H1 (cell line): Measurements from ENCODE around the gene PCDHA11. TPM values are rescaled to one million over a fixed set of nuclear protein-coding genes. Genes with fewer than 3 reads are reported as not detected.
"Not testable (repeated sequence)": the region's sequence is repeated elsewhere in the genome, so short reads cannot be mapped to it uniquely, and the experiment has no call there.

ENCODE experiments used
- CTCF ChIA-PET: fragments of 300-600 bp; sonication (Branson Sonifier 250); formaldehyde crosslinking; loops from one replicate; lab custom pipeline; 2021; ENCODE audit not compliant: partially characterized antibody; lab: Charles Lee
- POLR2A ChIA-PET: fragments of 300-600 bp; sonication (Branson Sonifier 250); formaldehyde crosslinking; loops from one replicate; lab custom pipeline; 2021; ENCODE audit warnings: inconsistent platforms; ENCODE audit not compliant: partially characterized antibody; lab: Charles Lee
- DNase-seq, 2 experiments: peaks; one replicate each; pipeline versions ENCODE4 v3.0.0 to v3.0.0-alpha.2; 2010 to 2022; ENCODE audit warnings: low spot score in 2 of 2, low read depth in 1 of 2, mixed read lengths in 1 of 2
- FAIRE-seq: peaks from 2 replicates; lab custom pipeline; 2011; peaks lifted over from hg19 to GRCh38; lab: Jason Lieb, UNC
- H2AFZ ChIP-seq: 2 replicates; pipeline ENCODE4 v1.8.1; 2012; ENCODE audit warnings: low read length, inconsistent platforms
- H2AK5ac ChIP-seq: 2 replicates; pipeline ENCODE4 v1.6.1; 2013; ENCODE audit warnings: low read depth, low read length
- H2BK120ac ChIP-seq: replicated peaks from 2 replicates; pipeline ENCODE3; 2013; ENCODE audit warnings: low read depth, low read length, inconsistent platforms
- H2BK12ac ChIP-seq: 2 replicates; pipeline ENCODE4 v1.6.1; 2013; ENCODE audit warnings: low read depth, low read length
- H2BK15ac ChIP-seq: 2 replicates; pipeline ENCODE4 v1.6.1; 2013; ENCODE audit warnings: low read length
- H2BK20ac ChIP-seq: 2 replicates; pipeline ENCODE4 v1.6.1; 2013; ENCODE audit warnings: low read length
- H2BK5ac ChIP-seq: 2 replicates; pipeline ENCODE4 v1.6.1; 2013; ENCODE audit warnings: low read depth, low read length
- H3K14ac ChIP-seq: 2 replicates; pipeline ENCODE4 v1.6.1; 2013; ENCODE audit warnings: inconsistent platforms; ENCODE audit not compliant: insufficient read length
- H3K18ac ChIP-seq: 2 replicates; pipeline ENCODE4 v1.6.1; 2013; ENCODE audit warnings: low read length; ENCODE audit errors: extremely low read depth
- H3K23ac ChIP-seq: 2 replicates; pipeline ENCODE4 v1.6.1; 2013; ENCODE audit warnings: inconsistent platforms; ENCODE audit not compliant: insufficient read length
- H3K23me2 ChIP-seq: 2 replicates; pipeline ENCODE4 v1.6.1; 2013; ENCODE audit warnings: low read depth, low read length
- H3K27ac ChIP-seq: 2 replicates; pipeline ENCODE4 v1.6.1; 2011; ENCODE audit warnings: low read depth, low read length, inconsistent platforms
- H3K27me3 ChIP-seq, 4 experiments: replicated peaks in 1 of 4; 1 replicate in 1 of 4; 2 replicates in 3 of 4; pipeline versions ENCODE4 v1.6.1 to v1.8.1; 2011 to 2013; ENCODE audit warnings: low read length in 3 of 4, mild to moderate bottlenecking in 3 of 4, inconsistent platforms in 2 of 4, mixed read lengths in 2 of 4, moderate library complexity in 1 of 4; ENCODE audit not compliant: control insufficient read depth in 3 of 4, insufficient read depth in 3 of 4; ENCODE audit errors: extremely low read depth in 1 of 4
- H3K36me3 ChIP-seq, 4 experiments: 2 replicates each; pipeline versions ENCODE4 v1.6.1 to v1.8.1; 2011 to 2013; ENCODE audit warnings: mild to moderate bottlenecking in 4 of 4, low read length in 3 of 4, moderate library complexity in 2 of 4, control low read depth in 1 of 4, inconsistent platforms in 1 of 4; ENCODE audit not compliant: insufficient read depth in 4 of 4, control insufficient read depth in 2 of 4
- H3K4ac ChIP-seq: replicated peaks from 2 replicates; pipeline ENCODE3; 2013; ENCODE audit warnings: low read length, low read depth, mixed read lengths, inconsistent platforms; ENCODE audit not compliant: insufficient read length
- H3K4me1 ChIP-seq, 4 experiments: replicated peaks in 1 of 4; 1 replicate in 1 of 4; 2 replicates in 3 of 4; pipeline versions ENCODE4 v1.6.1 to v1.8.1; 2011 to 2013; ENCODE audit warnings: low read length in 3 of 4, inconsistent platforms in 2 of 4, mixed read lengths in 1 of 4; ENCODE audit not compliant: insufficient read depth in 4 of 4, control insufficient read depth in 3 of 4
- H3K4me2 ChIP-seq, 2 experiments: 2 replicates each; pipeline versions ENCODE4 v1.6.1 to v1.8.1; 2011 to 2013; ENCODE audit warnings: low read depth in 2 of 2, low read length in 2 of 2, control low read depth in 1 of 2, inconsistent platforms in 1 of 2, mild to moderate bottlenecking in 1 of 2; ENCODE audit not compliant: insufficient read depth in 1 of 2
- H3K4me3 ChIP-seq, 4 experiments: fragments of 200-600, 300-600 bp in 1 of 4; sonication (generic), shearing (Covaris generic), sonication (Bioruptor Twin) in 1 of 4; 2 replicates each; pipeline versions ENCODE4 v1.5.1 to v1.8.1; 2011 to 2016; ENCODE audit warnings: low read length in 4 of 4, low read depth in 3 of 4, control low read depth in 2 of 4, inconsistent platforms in 2 of 4, mild to moderate bottlenecking in 2 of 4, mixed read lengths in 1 of 4, moderate library complexity in 1 of 4; ENCODE audit not compliant: insufficient read depth in 2 of 4; ENCODE audit errors: extremely low read depth in 1 of 4
- H3K56ac ChIP-seq: replicated peaks from 2 replicates; pipeline ENCODE3; 2013; ENCODE audit warnings: low read depth, mild to moderate bottlenecking, mixed read lengths, low read length, inconsistent platforms; ENCODE audit not compliant: insufficient read length
- H3K79me1 ChIP-seq: 2 replicates; pipeline ENCODE4 v1.6.1; 2013; ENCODE audit warnings: low read depth, low read length, control low read depth
- H3K79me2 ChIP-seq, 2 experiments: 2 replicates each; pipeline versions ENCODE4 v1.6.1 to v1.8.1; 2012 to 2013; ENCODE audit warnings: low read length in 2 of 2, mild to moderate bottlenecking in 2 of 2, inconsistent platforms in 1 of 2; ENCODE audit not compliant: insufficient read depth in 2 of 2, control insufficient read depth in 1 of 2
- H3K9ac ChIP-seq, 4 experiments: replicated peaks in 1 of 4; 1 replicate in 1 of 4; 2 replicates in 3 of 4; pipeline versions ENCODE4 v1.6.1 to v1.8.1; 2011 to 2013; ENCODE audit warnings: low read depth in 3 of 4, low read length in 3 of 4, control low read depth in 2 of 4, mild to moderate bottlenecking in 2 of 4, moderate library complexity in 2 of 4, inconsistent platforms in 1 of 4; ENCODE audit errors: extremely low read depth in 1 of 4
- H3K9me3 ChIP-seq, 2 experiments: 2 replicates each; pipeline versions ENCODE4 v1.6.1 to v1.8.1; 2012 to 2013; ENCODE audit warnings: mild to moderate bottlenecking in 2 of 2, moderate library complexity in 2 of 2, control low read depth in 1 of 2, inconsistent platforms in 1 of 2, low read depth in 1 of 2, low read length in 1 of 2, mixed read lengths in 1 of 2; ENCODE audit not compliant: insufficient read depth in 2 of 2
- H4K20me1 ChIP-seq, 2 experiments: replicated peaks in 1 of 2; 2 replicates each; pipeline versions ENCODE3 to v1.8.1; 2011 to 2013; ENCODE audit warnings: inconsistent platforms in 2 of 2, low read length in 2 of 2, mild to moderate bottlenecking in 1 of 2; ENCODE audit not compliant: insufficient read depth in 2 of 2, control insufficient read depth in 1 of 2
- H4K5ac ChIP-seq: 2 replicates; pipeline ENCODE4 v1.6.1; 2013; ENCODE audit warnings: low read length, low read depth, mixed read lengths, inconsistent platforms; ENCODE audit not compliant: insufficient read length
- H4K8ac ChIP-seq: 2 replicates; pipeline ENCODE4 v1.8.0; 2013; ENCODE audit warnings: mild to moderate bottlenecking, moderate library complexity, low read length, inconsistent platforms; ENCODE audit not compliant: insufficient read depth; ENCODE audit errors: extremely low read depth
- H4K91ac ChIP-seq: replicated peaks from 2 replicates; pipeline ENCODE3; 2013; ENCODE audit warnings: low read length, mixed read lengths, inconsistent platforms; ENCODE audit not compliant: insufficient read length
- WGBS, 2 experiments: shearing (Covaris generic) in 1 of 2; methylation state at CpG; one replicate each; pipeline versions ENCODE4 v1.1.6 to v1.1.7; 2013 to 2015; ENCODE audit warnings: low lambda C conversion rate in 2 of 2, mixed read lengths in 2 of 2, inconsistent platforms in 1 of 2, low coverage in 1 of 2, missing lambda C conversion rate in 1 of 2; ENCODE audit not compliant: insufficient replicate concordance in 2 of 2, insufficient coverage in 1 of 2, insufficient read length in 1 of 2; ENCODE audit errors: extremely low coverage in 1 of 2, missing lambda C conversion rate in 1 of 2; 5-methylcytosine and 5-hydroxymethylcytosine counted together
- polyA plus RNA-seq, 7 experiments: library from polyadenylated mRNA; depleted of rRNA in 3 of 7; stranded (reverse) in 5 of 7; unstranded in 2 of 7; fragments of >200 nt in 5 of 7; fragments of 200-250 nt in 2 of 7; gene quantifications; 1 replicate in 5 of 7; 2 replicates in 1 of 7; 4 replicates in 1 of 7; pipeline versions ENCODE4 v1.2.1 to v1.2.3, GENCODE V29; 2011 to 2013; ENCODE audit warnings: missing spikeins in 2 of 7, mixed read lengths in 2 of 7
- total RNA-seq: library from RNA; stranded (reverse); fragmentation: NEBNext Ultra II Directional; extraction: Animal tissue kit (Norgen Biotek cat#: 25700); gene quantifications from 2 replicates; pipeline ENCODE4 v1.2.1, GENCODE V29; 2021

The PCDHA11 gene
- total and polyA plus RNA-seq, 2 of the 8 experiments (the other 6 are each of a cell fraction or from before 2014, with no cell fraction given), result 4.7 to 6.6 TPM

DNA sequence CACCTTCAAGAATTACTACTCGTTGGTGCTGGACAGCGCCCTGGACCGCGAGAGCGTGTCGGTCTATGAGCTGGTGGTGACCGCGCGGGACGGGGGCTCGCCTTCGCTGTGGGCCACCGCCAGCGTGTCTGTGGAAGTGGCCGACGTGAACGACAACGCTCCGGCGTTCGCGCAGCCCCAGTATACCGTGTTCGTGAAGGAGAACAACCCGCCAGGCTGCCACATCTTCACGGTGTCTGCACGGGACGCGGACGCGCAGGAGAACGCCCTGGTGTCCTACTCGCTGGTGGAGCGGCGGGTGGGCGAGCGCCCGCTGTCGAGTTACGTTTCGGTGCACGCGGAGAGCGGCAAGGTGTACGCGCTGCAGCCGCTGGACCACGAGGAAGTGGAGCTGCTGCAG lies 45.8 kb upstream of the PCDHA11 start:
- H3K9ac ChIP-seq, H2BK20ac ChIP-seq, H2BK5ac ChIP-seq, H3K4me3 ChIP-seq, H3K4ac ChIP-seq, H3K36me3 ChIP-seq, H3K23ac ChIP-seq, H2BK15ac ChIP-seq, H3K27ac ChIP-seq, H3K79me2 ChIP-seq, H3K14ac ChIP-seq, H3K23me2 ChIP-seq, H3K4me1 ChIP-seq, H3K79me1 ChIP-seq, H2AFZ ChIP-seq, H4K91ac ChIP-seq, DNase-seq, H3K27me3 ChIP-seq, H4K8ac ChIP-seq, H4K20me1 ChIP-seq, H3K18ac ChIP-seq, H3K9me3 ChIP-seq, H3K56ac ChIP-seq, H2BK12ac ChIP-seq, H2BK120ac ChIP-seq, POLR2A ChIA-PET, H4K5ac ChIP-seq, FAIRE-seq, H2AK5ac ChIP-seq, H3K4me2 ChIP-seq: not testable (repeated sequence)
- 93% methylated on average over 32 of the region's 48 CpGs; no CpG with 5 or more reads in 1 of the 2 experiments for WGBS, 2 experiments
- CTCF ChIA-PET, result interaction anchor here (1.8 to 5.5 kb wide), 2 partner anchors 15 to 18 kb away, joined by 11 to 49 read pairs; partner anchors contain the start of genes PCDHA4 and PCDHA8
